Type B pancreatic cell (in vitro differentiated cells): Measurements from ENCODE around the gene FZD1. TPM values are rescaled to one million over a fixed set of nuclear protein-coding genes. Genes with fewer than 3 reads are reported as not detected.

Experiments
- DNase-seq: peaks from one replicate; pipeline ENCODE4 v3.0.0; 2021; ENCODE audit warnings: mixed read lengths; ENCODE audit not compliant: unreplicated experiment; ENCODE audit errors: extremely low spot score
- H3K27ac Mint-ChIP-seq: 2 replicates; pipeline ENCODE4 v1.8.0; 2021; ENCODE audit warnings: mild to moderate bottlenecking, mixed read lengths
- H3K27me3 Mint-ChIP-seq: 2 replicates; pipeline ENCODE4 v1.8.0; 2021; ENCODE audit warnings: mixed read lengths
- H3K36me3 Mint-ChIP-seq: 2 replicates; pipeline ENCODE4 v1.8.0; 2021; ENCODE audit warnings: mixed read lengths
- H3K4me1 Mint-ChIP-seq: one replicate; pipeline ENCODE4 v1.8.0; 2021; ENCODE audit warnings: mixed read lengths; ENCODE audit not compliant: unreplicated experiment
- H3K4me3 Mint-ChIP-seq: 2 replicates; pipeline ENCODE4 v1.8.0; 2021; ENCODE audit warnings: mild to moderate bottlenecking, mixed read lengths
- H3K9me3 Mint-ChIP-seq: 2 replicates; pipeline ENCODE4 v1.8.0; 2021; ENCODE audit warnings: mixed read lengths
- total RNA-seq: library from RNA; stranded (reverse); gene quantifications from 2 replicates; pipeline ENCODE4 v1.2.1, GENCODE V29; 2021; ENCODE audit warnings: low replicate concordance
- TF ChIP-seq, protein P1 (sequence below): fragments of 200-600 bp; sonication (generic); conservative IDR thresholded peaks from 2 replicates; pipeline ENCODE4 v1.5.0; 2021; ENCODE audit warnings: antibody characterized with exemption, mild to moderate bottlenecking

Gene FZD1
- total RNA-seq, 1 donor from 2014 or later = 23.8 TPM

DNA sequence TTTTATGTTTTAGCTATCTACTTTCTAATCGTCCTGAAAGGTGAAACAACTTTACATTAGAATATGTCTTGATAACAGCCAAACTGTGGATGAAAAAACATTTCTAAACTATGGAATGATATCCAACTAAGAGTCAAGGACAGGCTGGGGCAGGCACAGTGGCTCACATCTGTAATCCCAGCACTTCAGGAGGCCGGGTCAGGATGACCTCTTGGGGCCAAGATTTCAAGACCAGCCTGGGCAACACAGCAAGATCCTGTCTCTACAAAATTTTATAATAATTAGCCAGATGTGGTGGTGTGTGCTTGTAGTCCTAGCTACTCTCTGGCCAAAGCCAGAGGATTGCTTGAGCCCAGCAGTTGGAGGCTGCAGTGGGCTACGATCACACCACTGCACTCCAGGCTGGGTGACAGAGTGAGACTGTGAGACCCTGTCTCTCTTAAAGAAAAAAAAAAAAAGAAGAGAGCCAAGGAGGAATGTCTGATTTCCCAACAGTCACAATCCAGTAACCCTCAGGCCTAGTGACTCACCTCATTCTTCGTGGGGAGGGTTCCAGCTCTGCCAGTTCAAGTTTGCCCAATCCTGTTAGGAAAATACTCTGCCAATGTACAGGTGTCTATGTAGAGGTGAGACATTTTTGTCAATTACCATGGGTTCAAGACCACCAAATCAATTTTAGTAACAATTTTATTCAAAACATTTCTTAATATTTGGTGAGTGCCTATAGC, 14.6 kb upstream of the FZD1 start:
- H3K27ac Mint-ChIP-seq = no peak overlapping the region
- no peaks in the 10 kb centered on the region for H3K36me3 Mint-ChIP-seq
- no peaks in the 10 kb centered on the region for H3K9me3 Mint-ChIP-seq
- H3K4me1 Mint-ChIP-seq = no peaks in the 10 kb centered on the region
- DNase-seq = no peak
- no peak overlapping the region for H3K4me3 Mint-ChIP-seq
- no peaks in the 10 kb centered on the region for H3K27me3 Mint-ChIP-seq
- TF ChIP-seq, protein P1, sequence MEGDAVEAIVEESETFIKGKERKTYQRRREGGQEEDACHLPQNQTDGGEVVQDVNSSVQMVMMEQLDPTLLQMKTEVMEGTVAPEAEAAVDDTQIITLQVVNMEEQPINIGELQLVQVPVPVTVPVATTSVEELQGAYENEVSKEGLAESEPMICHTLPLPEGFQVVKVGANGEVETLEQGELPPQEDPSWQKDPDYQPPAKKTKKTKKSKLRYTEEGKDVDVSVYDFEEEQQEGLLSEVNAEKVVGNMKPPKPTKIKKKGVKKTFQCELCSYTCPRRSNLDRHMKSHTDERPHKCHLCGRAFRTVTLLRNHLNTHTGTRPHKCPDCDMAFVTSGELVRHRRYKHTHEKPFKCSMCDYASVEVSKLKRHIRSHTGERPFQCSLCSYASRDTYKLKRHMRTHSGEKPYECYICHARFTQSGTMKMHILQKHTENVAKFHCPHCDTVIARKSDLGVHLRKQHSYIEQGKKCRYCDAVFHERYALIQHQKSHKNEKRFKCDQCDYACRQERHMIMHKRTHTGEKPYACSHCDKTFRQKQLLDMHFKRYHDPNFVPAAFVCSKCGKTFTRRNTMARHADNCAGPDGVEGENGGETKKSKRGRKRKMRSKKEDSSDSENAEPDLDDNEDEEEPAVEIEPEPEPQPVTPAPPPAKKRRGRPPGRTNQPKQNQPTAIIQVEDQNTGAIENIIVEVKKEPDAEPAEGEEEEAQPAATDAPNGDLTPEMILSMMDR = no peak

GRCh38 chr7:91250706-91251105, 13.5 kb upstream of the FZD1 start:
- TF ChIP-seq, protein P1 = no peak
- H3K4me3 Mint-ChIP-seq = no peak overlapping the region
- peaks cover 3% of the 10 kb centered on the region for H3K9me3 Mint-ChIP-seq
- H3K27me3 Mint-ChIP-seq = peaks cover 1% of the 10 kb centered on the region
- H3K36me3 Mint-ChIP-seq = no peaks in the 10 kb centered on the region
- H3K27ac Mint-ChIP-seq = no peak overlapping the region
- DNase-seq = no peak
- H3K4me1 Mint-ChIP-seq = no peaks in the 10 kb centered on the region

DNA sequence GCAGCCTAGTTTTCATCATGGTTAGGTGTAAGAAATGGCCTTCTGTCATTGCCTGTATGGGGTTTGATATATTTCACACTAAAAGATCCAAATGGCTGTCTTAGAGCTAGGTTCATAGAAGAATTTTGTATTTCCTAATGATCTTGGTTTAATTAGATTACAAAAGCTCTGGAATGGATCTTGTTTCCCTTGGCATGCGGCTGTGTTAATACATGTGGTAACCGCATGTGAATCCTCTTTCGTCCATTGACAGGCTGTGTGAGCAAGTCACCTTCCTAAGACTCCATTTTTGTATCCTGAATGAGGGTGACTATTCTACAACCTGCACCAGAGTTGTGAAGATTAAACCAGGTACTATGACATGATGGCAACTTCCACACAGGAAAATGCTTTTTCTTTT, 12.4 kb upstream of the FZD1 start:
- no peaks in the 10 kb centered on the region for H3K36me3 Mint-ChIP-seq
- peaks cover 10% of the 10 kb centered on the region for H3K9me3 Mint-ChIP-seq
- H3K27ac Mint-ChIP-seq = no peak overlapping the region
- DNase-seq = no peak
- TF ChIP-seq, protein P1 = no peak
- H3K4me1 Mint-ChIP-seq = no peaks in the 10 kb centered on the region
- peaks cover 4% of the 10 kb centered on the region for H3K27me3 Mint-ChIP-seq
- H3K4me3 Mint-ChIP-seq = no peak overlapping the region

DNA sequence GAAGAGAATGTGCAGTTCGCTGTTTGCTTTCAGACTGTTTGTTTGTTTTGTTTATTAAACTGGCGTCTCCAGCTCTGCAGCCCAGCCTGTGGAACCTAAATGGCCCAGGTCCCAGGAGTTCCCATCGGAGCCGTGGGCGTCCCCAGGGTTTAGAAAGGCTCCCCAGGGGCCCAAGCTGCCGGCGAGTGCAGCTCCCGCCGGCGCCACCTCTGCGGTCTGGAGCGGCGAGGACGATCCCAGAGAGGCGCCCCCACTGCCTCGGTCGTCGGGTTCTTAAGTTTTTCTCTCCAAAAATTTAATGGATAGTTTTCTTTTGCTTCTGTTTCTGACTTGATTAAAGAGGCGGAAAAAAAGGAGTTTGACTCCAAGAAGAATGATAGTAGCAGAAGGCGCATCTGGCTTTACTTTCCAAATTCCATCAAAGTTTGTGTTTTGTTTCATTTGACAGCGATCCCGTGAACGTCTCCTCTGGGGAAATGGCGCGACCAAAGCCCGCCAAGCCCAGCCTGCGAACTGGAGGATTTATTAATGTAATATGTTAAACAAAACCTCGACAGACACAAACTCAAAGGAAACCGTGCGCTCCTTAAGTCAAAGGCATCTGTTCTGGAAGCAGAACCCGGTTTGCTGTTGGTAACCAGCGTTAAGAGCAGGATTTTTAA, 718 bp upstream of the FZD1 start:
- TF ChIP-seq, protein P1 = peak; percentile 13
- no peak for DNase-seq
- Mint-ChIP-seq H3K4me3 (peak overlapping the region; percentile 97), H3K27me3 (peaks cover 37% of the 10 kb centered on the region), H3K27ac (peak overlapping the region; percentile 96), H3K9me3 (no peaks in the 10 kb centered on the region), H3K4me1 (peaks cover 23% of the 10 kb centered on the region), H3K36me3 (peaks cover 18% of the 10 kb centered on the region)

DNA sequence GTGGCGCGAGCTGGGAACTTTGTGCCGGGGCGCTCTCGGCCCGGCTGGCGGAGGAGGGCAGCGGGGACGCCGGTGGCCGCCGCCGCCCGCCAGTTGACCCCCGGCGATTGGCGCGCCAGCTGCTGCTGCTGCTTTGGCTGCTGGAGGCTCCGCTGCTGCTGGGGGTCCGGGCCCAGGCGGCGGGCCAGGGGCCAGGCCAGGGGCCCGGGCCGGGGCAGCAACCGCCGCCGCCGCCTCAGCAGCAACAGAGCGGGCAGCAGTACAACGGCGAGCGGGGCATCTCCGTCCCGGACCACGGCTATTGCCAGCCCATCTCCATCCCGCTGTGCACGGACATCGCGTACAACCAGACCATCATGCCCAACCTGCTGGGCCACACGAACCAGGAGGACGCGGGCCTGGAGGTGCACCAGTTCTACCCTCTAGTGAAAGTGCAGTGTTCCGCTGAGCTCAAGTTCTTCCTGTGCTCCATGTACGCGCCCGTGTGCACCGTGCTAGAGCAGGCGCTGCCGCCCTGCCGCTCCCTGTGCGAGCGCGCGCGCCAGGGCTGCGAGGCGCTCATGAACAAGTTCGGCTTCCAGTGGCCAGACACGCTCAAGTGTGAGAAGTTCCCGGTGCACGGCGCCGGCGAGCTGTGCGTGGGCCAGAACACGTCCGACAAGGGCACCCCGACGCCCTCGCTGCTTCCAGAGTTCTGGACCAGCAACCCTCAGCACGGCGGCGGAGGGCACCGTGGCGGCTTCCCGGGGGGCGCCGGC, 870 bp downstream of the FZD1 start:
- H3K4me3 Mint-ChIP-seq = peak overlapping the region; percentile 97
- H3K36me3 Mint-ChIP-seq = peaks cover 18% of the 10 kb centered on the region
- TF ChIP-seq, protein P1 = no peak
- peak; percentile 77 for DNase-seq
- peaks cover 37% of the 10 kb centered on the region for H3K27me3 Mint-ChIP-seq
- peaks cover 23% of the 10 kb centered on the region for H3K4me1 Mint-ChIP-seq
- no peaks in the 10 kb centered on the region for H3K9me3 Mint-ChIP-seq
- H3K27ac Mint-ChIP-seq = peak overlapping the region; percentile 95
